Mesothelial cell of epicardium (in vitro differentiated cells): ENCODE data around the gene KTN1. TPM values are rescaled to one million over a fixed set of nuclear protein-coding genes. Genes with fewer than 3 reads are reported as not detected.
A peak's percentile ranks its signal among the peaks of the same experiment; 100 is the strongest.

ENCODE experiments used
- DNase-seq, 2 experiments: peaks; one replicate each; pipeline ENCODE4 v3.0.0; 2021; ENCODE audit warnings: low spot score in 2 of 2; ENCODE audit not compliant: unreplicated experiment in 2 of 2
- H3K27ac Mint-ChIP-seq: 2 replicates; pipeline ENCODE4 v1.8.0; 2021; ENCODE audit warnings: mixed read lengths
- H3K27me3 Mint-ChIP-seq: 2 replicates; pipeline ENCODE4 v1.8.0; 2021; ENCODE audit warnings: low read depth, mixed read lengths
- H3K36me3 Mint-ChIP-seq: 2 replicates; pipeline ENCODE4 v1.8.0; 2021; ENCODE audit warnings: mixed read lengths
- H3K4me1 Mint-ChIP-seq: 2 replicates; pipeline ENCODE4 v1.8.0; 2021; ENCODE audit warnings: mixed read lengths
- H3K4me3 Mint-ChIP-seq: 2 replicates; pipeline ENCODE4 v1.8.0; 2021; ENCODE audit warnings: mild to moderate bottlenecking, moderate library complexity, mixed read lengths
- H3K9me3 Mint-ChIP-seq: 2 replicates; pipeline ENCODE4 v1.8.0; 2021; ENCODE audit warnings: mixed read lengths
- CTCF ChIP-seq: fragments of 200-600 bp; sonication (generic); IDR thresholded peaks from one replicate; pipeline ENCODE4 v1.5.0; 2021; ENCODE audit warnings: antibody characterized with exemption; ENCODE audit not compliant: unreplicated experiment
- total RNA-seq: library from RNA; stranded (reverse); gene quantifications from 3 replicates; pipeline ENCODE4 v1.2.1, GENCODE V29; 2021

Gene KTN1
- total RNA-seq, 1 donor from 2014 or later, result 153 TPM

GRCh38 chr14:55577229-55577628 is 2.8 kb upstream of the KTN1 start:
- Mint-ChIP-seq H3K9me3 (no peaks in the 10 kb centered on the region), H3K27me3 (no peaks in the 10 kb centered on the region), H3K4me3 (no peak overlapping the region), H3K27ac (no peak overlapping the region), H3K36me3 (no peaks in the 10 kb centered on the region), H3K4me1 (peaks cover 37% of the 10 kb centered on the region)
- TF ChIP-seq CTCF, result no peak
- no peak for DNase-seq

- Mint-ChIP-seq H3K27me3 (no peaks in the 10 kb centered on the region), H3K27ac (peak overlapping the region; percentile 99), H3K9me3 (no peaks in the 10 kb centered on the region), H3K4me1 (peaks cover 36% of the 10 kb centered on the region), H3K4me3 (peak overlapping the region; percentile 97), H3K36me3 (no peaks in the 10 kb centered on the region)
- no peak for TF ChIP-seq CTCF
- no peak for DNase-seq
Measured at GRCh38 chr14:55578511-55578910, 1.5 kb upstream of the KTN1 start.

- peaks cover 41% of the 10 kb centered on the region for H3K4me1 Mint-ChIP-seq
- DNase-seq, result peak; percentile 41 to 65
- TF ChIP-seq CTCF, result no peak
- peak overlapping the region; percentile 87 for H3K4me3 Mint-ChIP-seq
- H3K36me3 Mint-ChIP-seq, result no peaks in the 10 kb centered on the region
- peak overlapping the region; percentile 95 for H3K27ac Mint-ChIP-seq
- no peaks in the 10 kb centered on the region for H3K27me3 Mint-ChIP-seq
- H3K9me3 Mint-ChIP-seq, result no peaks in the 10 kb centered on the region
Measured at GRCh38 chr14:55580470-55581341, 699 bp downstream of the KTN1 start.

- H3K4me3 Mint-ChIP-seq, result peak overlapping the region; percentile 87
- peak overlapping the region; percentile 95 for H3K27ac Mint-ChIP-seq
- DNase-seq, result no peak
- no peaks in the 10 kb centered on the region for H3K36me3 Mint-ChIP-seq
- no peaks in the 10 kb centered on the region for H3K9me3 Mint-ChIP-seq
- no peak for TF ChIP-seq CTCF
- no peaks in the 10 kb centered on the region for H3K27me3 Mint-ChIP-seq
- H3K4me1 Mint-ChIP-seq, result peaks cover 47% of the 10 kb centered on the region
Measured at GRCh38 chr14:55581342-55581771, 1.4 kb downstream of the KTN1 start.

GRCh38 chr14:55582746-55583145 is 2.7 kb downstream of the KTN1 start:
- no peak overlapping the region for H3K4me3 Mint-ChIP-seq
- H3K27ac Mint-ChIP-seq, result no peak overlapping the region
- H3K36me3 Mint-ChIP-seq, result no peaks in the 10 kb centered on the region
- TF ChIP-seq CTCF, result no peak
- no peak for DNase-seq
- peaks cover 55% of the 10 kb centered on the region for H3K4me1 Mint-ChIP-seq
- H3K27me3 Mint-ChIP-seq, result no peaks in the 10 kb centered on the region
- H3K9me3 Mint-ChIP-seq, result no peaks in the 10 kb centered on the region
